ENCODE data around the gene LHX4. TPM values are rescaled to one million over a fixed set of nuclear protein-coding genes. Genes with fewer than 3 reads are reported as not detected.

Gene LHX4
- polyA plus RNA-seq, 4 donors = 1.5 to 2.2 (median 1.6) TPM

DNA sequence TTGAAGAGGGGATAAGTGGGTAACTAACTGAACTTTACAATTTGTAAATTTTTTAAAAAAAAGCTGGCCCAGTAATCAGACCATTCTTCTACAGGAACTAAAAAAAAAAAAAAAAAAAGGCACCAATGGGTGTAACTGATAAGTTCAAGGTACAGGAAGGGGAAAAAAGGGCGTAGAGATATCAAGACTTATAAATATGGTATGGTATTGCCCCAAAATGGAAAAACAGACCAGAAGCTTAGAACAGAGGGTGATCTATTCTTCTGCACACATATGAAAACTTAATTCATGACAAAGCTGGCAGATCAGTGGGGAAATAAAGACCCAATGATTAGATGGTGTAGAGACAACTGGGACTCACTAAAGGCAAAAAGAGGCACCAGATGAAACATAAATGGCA, 58.9 kb downstream of the LHX4 start:
- no peak for DNase-seq (ENCODE audit: low read depth in 4 of 4, low spot score in 3 of 4)

DNA sequence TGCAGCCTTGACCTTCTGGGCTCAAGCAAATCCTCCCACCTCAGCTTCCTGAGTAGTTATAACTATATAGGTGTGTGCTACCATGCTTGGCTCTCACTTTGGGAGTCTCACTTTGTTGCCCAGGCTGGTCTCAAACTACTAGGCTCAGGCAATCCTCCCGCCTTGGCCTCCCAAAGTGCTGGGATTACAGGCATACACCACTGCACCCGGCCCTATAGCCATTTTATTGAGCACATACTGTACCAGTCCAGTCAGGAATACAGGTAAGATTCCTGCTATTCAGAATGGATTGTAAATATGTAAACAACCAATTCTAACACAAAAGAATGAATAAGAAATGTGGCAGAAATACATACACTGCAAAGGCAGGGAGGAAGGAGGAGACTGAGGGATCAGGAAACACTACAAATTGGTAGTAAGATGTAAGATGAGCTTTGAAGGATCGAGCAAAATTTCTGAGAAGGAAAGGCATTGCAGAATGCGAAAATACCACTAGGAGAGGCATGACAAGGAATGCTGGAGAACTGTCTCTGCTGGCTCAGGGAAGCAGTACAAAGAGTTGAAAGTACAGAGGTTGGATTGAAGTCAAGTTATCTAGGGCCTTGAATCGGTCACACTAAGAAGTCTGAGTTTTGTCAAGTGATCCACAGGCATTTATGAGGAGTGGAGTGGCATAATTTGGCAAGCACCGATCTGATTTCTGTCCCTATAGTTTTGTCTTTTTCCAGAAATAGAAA, 60.4 kb downstream of the LHX4 start:
- DNase-seq (ENCODE audit: low read depth in 4 of 4, low spot score in 3 of 4) = no peak

DNA sequence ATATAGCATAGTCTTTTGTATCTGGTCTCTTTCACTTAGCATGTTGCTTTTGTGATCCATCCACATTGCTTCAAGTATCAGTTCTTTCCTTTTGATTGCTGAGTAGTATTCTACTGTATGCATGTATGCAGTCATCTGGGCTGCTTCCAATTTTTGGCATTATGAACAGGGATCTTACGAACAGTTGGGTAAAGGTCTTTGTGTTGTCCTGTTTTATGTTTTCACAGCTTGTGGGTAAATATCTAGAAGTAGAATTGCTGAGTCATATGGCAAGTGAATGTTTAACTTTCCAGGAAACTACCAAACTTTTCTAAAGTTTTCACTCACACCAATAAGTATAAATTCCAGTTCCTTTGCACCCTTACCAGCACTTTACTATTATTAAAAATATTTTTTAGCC, 60.9 kb downstream of the LHX4 start:
- no peak for DNase-seq (ENCODE audit: low read depth in 4 of 4, low spot score in 3 of 4)

DNA sequence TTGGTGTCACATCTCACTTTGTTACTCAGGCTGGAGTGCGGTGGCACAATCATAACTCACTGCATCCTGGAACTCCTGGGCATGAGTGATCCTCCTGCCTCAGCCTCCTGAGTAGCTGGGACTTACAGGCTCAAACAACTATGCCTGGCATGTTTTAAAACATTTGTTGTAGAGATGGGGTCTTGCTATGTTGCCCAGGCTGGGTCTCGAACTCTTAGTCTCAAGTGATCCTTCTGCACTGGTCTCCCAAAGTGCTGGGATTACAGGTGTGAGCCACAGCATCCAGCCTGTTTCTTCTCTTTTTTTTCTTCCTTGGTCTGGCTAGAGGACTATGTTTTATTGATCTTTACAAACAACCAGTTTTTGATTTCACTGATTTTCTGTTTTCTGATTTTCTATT, 64.6 kb downstream of the LHX4 start:
- DNase-seq (ENCODE audit: low read depth in 4 of 4, low spot score in 3 of 4) = no peak

DNA sequence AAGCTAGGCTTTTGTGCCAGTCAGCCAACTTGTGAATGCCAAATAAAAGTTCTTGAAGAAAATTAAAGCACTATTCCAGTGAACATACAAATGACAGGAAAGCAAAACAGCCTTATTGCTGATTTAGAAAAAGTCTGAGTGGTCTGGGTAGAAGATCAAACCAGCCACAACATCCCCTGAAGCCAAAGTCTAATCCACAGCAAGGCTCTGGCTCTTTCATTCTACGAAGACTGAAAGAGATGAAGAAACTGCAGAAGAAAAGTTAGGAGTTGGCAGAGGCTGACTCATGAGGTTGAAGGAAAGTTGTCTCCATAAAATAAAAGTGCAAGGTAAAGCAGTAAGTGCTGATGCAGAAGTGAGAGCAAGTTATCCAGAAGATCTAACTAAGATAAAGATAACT, 65.9 kb downstream of the LHX4 start:
- no peak for DNase-seq (ENCODE audit: low read depth in 4 of 4, low spot score in 3 of 4)

DNA sequence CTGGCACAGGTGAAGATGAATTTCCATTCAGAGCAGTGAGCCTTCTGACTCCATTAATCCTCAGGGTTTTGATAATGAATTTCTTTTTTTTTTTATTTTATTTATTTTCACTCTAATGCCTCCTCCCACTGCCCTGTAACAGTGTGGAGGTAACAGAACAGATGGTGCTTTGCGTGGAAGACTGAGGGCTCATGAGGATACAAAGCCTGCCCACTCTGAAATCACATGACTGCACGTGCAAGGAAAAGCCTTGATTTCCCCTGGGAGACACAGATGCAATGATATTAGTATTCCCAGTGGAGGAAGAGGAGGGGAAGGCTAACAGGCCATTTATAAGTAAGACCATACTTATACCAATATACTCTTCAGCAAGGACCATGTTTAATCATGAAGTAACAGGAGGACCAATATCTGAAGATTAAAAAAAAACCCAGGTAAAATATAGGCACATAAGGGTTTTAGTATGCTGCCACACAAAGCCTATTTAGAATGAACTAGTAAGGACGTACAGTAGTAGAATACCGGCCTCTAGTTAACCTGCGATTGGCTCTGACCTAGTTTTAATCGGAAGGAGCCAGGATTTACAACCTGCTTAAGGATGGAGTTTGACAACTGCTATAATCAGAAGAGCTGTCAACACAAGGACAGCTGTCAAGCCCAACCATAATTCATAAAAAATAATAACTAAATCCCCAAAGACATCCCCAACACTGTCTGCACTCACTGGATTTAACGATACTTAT, 69.6 kb downstream of the LHX4 start:
- DNase-seq (ENCODE audit: low read depth in 4 of 4, low spot score in 3 of 4) = no peak

DNA sequence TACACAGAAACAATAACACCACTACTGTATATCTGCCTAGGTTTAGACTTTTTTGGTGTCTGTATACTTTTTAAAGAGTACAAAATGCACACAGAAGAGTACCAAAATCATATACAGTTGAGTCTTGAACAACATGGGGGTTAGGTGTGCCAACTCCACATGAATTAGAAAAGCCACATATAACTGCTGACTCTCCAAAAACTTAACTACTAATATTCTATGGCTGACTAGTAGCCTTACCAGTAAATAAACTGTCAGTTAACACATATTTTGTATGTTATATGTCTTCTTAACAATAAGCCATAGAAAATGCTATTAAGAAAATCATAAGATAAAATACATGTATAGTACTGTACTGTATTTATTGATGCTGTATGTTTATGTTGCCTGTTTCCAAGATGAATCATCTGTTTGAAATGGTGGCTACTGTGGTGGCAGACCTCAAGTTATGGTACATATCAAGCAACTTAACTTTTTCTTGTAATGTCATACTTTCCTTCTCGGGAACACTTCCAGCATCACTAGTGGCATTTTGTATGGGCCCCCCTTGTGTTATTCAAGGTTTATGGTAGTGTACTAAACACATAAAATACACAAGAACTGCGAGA, 71.2 kb downstream of the LHX4 start:
- no peak for DNase-seq (ENCODE audit: low read depth in 4 of 4, low spot score in 3 of 4)

DNA sequence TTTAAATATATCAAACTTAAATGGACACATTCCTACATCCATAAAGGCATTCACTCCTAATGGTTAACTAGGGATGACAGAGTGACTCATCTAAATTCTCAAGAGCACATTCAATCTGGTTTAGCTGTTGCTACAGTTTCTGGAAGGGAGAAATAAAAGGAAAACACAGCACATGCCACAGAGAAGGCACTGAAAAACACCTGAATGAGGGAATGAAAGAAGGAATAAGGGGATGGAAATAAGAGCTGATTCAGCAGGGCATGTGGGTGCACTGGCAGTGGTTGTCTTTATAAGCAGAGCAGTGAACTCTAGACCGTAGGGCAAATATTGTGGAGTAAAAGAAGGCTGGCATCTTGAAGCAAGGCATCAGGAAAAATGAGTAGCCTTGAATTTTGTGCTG, 79.3 kb downstream of the LHX4 start:
- no peak for DNase-seq (ENCODE audit: low read depth in 4 of 4, low spot score in 3 of 4)

DNA sequence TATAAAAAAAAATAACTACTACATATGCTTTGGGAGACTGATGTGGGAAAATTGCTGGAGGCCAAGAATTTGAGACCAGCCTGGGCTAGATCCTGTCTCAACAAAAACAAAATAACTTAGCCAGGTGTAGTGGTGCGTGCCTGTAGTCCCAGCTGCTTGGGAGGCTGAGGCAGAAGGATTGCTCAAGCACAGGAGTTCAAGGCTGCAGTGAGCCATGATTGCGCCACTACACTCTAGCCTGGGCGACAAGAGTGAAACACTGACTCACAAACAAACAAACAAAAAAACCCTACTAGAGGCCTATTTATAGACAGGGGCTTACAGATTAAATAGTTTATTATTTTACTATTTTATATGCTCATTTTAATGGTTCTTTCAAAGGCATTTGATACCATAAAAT, 80.0 kb downstream of the LHX4 start:
- DNase-seq (ENCODE audit: low read depth in 4 of 4, low spot score in 3 of 4) = no peak

DNA sequence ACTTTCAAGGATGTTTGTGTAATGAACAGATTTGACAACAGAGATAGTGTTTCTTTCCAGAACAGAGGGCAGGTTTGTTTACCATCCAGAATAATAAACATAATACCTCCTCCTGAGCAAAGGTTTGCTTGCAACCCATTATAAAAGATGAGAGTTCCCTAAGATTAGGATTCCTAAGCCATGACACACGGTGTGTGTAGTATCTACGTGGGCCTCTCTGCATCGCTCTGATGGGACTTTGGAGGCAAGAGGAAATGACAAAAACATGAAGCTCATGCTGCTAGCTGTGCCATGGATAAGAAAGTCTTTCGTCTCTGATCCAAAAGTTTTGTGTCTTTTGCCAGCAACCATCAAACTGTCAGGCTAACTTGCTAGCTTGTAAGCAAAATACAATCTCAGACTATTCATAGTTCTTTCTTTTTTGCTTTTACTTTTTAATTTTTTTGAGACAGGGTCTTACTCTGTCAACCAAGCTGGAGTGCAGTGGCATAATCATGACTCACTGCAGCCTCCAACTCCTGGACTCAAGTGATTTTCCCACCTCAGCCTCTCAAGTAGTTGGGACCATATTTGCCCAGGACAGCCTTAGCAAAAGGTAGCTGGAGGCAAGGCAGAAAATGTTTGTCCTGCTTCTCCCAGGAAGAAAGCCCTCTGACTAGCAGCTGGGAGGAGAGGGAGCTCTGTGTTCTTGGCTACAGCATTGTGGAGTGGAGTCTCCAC, 81.1 kb downstream of the LHX4 start:
- DNase-seq (ENCODE audit: low read depth in 4 of 4, low spot score in 3 of 4) = no peak

DNA sequence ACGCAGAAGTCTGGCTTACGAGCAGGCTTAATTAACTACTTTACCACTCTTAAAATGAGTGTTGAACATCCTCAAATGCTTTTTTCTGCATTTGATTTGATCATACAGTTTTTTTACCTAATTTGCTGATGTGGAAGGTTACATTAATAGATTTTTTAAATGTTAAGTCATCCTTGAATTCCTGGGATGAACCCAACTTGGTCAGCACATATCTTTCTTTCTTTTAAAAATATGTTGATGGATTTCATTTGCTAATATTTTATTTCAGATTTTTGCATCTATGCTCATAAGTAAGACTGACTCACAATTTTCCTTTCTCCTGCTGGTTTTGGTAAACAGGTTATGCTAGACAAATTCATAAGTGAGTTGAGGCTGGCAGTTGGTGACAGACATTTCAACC, 82.9 kb downstream of the LHX4 start:
- DNase-seq (ENCODE audit: low read depth in 4 of 4, low spot score in 3 of 4) = no peak

DNA sequence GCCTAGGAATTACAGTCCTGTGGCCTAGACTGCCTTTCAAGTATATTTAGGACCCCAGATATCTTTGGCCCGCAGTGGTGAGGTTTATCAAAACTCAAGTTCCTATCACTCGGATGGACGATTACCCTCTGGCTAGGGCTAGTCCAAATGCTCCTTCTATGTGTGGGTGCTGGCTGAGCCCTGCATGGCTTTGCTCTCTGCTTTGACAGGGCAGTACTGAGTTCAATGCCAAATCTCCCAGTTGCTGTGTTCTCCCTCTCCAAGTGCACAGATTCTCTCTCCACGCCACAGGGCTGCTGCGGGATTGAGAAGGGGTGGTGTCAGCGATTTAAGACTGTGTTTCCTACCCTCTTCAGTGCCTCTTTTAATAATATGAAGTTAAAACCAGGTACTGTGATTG, 97.0 kb downstream of the LHX4 start:
- DNase-seq (ENCODE audit: low read depth in 4 of 4, low spot score in 3 of 4) = no peak

Other genes with a start within 250 kb of the LHX4 start
- 10 to 100 TPM; 59.0 to 75.9 (median 63.5) TPM for gene QSOX1, start 75.4 kb upstream of the LHX4 start, polyA plus RNA-seq (ENCODE audit: insufficient read length in 4 of 4)